IMR-90 (cell line): ENCODE results near the gene PSPH. TPM values are rescaled to one million over a fixed set of nuclear protein-coding genes. Genes with fewer than 3 reads are reported as not detected.

Experiments used
- ATAC-seq: fragments of 200-7000 bp; cut with Tn5 transposase; 2 replicates; pipeline ENCODE4 v1.9.1; 2020; ENCODE audit warnings: low read depth, mild to moderate bottlenecking, moderate library complexity
- BruUV-seq: library from RNA; stranded (reverse); fragments of 400-500 nt; replicated peaks from 2 replicates; lab custom pipeline; 2021; lab: Mats Ljungman, UMichigan
- CTCF ChIA-PET: fragments of 300-600 bp; formaldehyde crosslinking; extraction: SDS; loops from one replicate; lab custom pipeline; 2021; ENCODE audit warnings: antibody characterized with exemption; lab: Yijun Ruan, JAX
- POLR2A ChIA-PET: fragments of 300-600 bp; sonication (Branson Sonifier 250); formaldehyde crosslinking; loops from one replicate; lab custom pipeline; 2022; ENCODE audit warnings: antibody characterized with exemption; ENCODE audit not compliant: unreplicated experiment; lab: Charles Lee
- DNase-seq: peaks from one replicate; pipeline ENCODE4 v3.0.0; 2013
- H2AFZ ChIP-seq: replicated peaks from 2 replicates; pipeline ENCODE3; 2013; ENCODE audit warnings: low read length, mild to moderate bottlenecking; ENCODE audit not compliant: poor library complexity
- H2AK5ac ChIP-seq: 2 replicates; pipeline ENCODE4 v1.6.1; 2013; ENCODE audit warnings: low read depth, low read length, inconsistent platforms
- H2AK9ac ChIP-seq: replicated peaks from 2 replicates; pipeline ENCODE3; 2013; ENCODE audit warnings: mild to moderate bottlenecking, low read depth, low read length, moderate library complexity; ENCODE audit not compliant: poor library complexity
- H2BK120ac ChIP-seq: 2 replicates; pipeline ENCODE4 v1.6.1; 2013; ENCODE audit warnings: low read depth, low read length, inconsistent platforms
- H2BK15ac ChIP-seq: 3 replicates; pipeline ENCODE4 v1.6.1; 2013; ENCODE audit warnings: low read depth, low read length, inconsistent platforms
- H2BK20ac ChIP-seq: 2 replicates; pipeline ENCODE4 v1.6.1; 2013; ENCODE audit warnings: low read depth, mild to moderate bottlenecking, inconsistent platforms, low read length, moderate library complexity
- H2BK5ac ChIP-seq: 2 replicates; pipeline ENCODE4 v1.6.1; 2013; ENCODE audit warnings: mild to moderate bottlenecking, low read depth, low read length, inconsistent platforms; ENCODE audit not compliant: poor library complexity, severe bottlenecking
- H3K14ac ChIP-seq: replicated peaks from 2 replicates; pipeline ENCODE4 v1.6.1; 2013; ENCODE audit warnings: low read depth, low read length, inconsistent platforms
- H3K18ac ChIP-seq: 2 replicates; pipeline ENCODE4 v1.6.1; 2013; ENCODE audit warnings: low read depth, low read length, control low read depth
- H3K23ac ChIP-seq: 2 replicates; pipeline ENCODE4 v1.6.1; 2013; ENCODE audit warnings: low read depth, low read length, inconsistent platforms
- H3K27ac ChIP-seq: 2 replicates; pipeline ENCODE4 v1.5.1; 2013; ENCODE audit warnings: mild to moderate bottlenecking, control low read depth, low read length; ENCODE audit not compliant: insufficient read depth
- H3K27me3 ChIP-seq: 2 replicates; pipeline ENCODE4 v1.6.1; 2013; ENCODE audit warnings: low read length; ENCODE audit not compliant: control insufficient read depth, insufficient read depth
- H3K36me3 ChIP-seq: 2 replicates; pipeline ENCODE4 v1.6.1; 2013; ENCODE audit warnings: low read length, mixed read lengths; ENCODE audit not compliant: control insufficient read depth, insufficient read depth
- H3K4ac ChIP-seq: 2 replicates; pipeline ENCODE4 v1.6.1; 2013; ENCODE audit warnings: low read depth, low read length, inconsistent platforms
- H3K4me1 ChIP-seq: 2 replicates; pipeline ENCODE4 v1.6.1; 2013; ENCODE audit warnings: low read length, mixed read lengths; ENCODE audit not compliant: control insufficient read depth, insufficient read depth
- H3K4me2 ChIP-seq: 2 replicates; pipeline ENCODE4 v1.6.1; 2013; ENCODE audit warnings: low read depth, mild to moderate bottlenecking, control low read depth, low read length, moderate library complexity
- H3K4me3 ChIP-seq: 2 replicates; pipeline ENCODE4 v1.5.1; 2013; ENCODE audit warnings: low read depth, mild to moderate bottlenecking, control low read depth, low read length, moderate library complexity; ENCODE audit not compliant: insufficient read depth
- H3K56ac ChIP-seq: 2 replicates; pipeline ENCODE4 v1.6.1; 2013; ENCODE audit warnings: low read length, inconsistent platforms; ENCODE audit not compliant: insufficient read depth; ENCODE audit errors: extremely low read depth
- H3K79me1 ChIP-seq, 2 experiments: 2 replicates each; pipeline ENCODE4 v1.6.1; 2013; ENCODE audit warnings: low read length in 2 of 2, inconsistent platforms in 1 of 2, low read depth in 1 of 2
- H3K9ac ChIP-seq: 2 replicates; pipeline ENCODE4 v1.6.1; 2013; ENCODE audit warnings: low read depth, low read length, control low read depth
- H3K9me1 ChIP-seq: 2 replicates; pipeline ENCODE4 v1.6.1; 2013; ENCODE audit warnings: low read length, inconsistent platforms; ENCODE audit not compliant: insufficient read depth
- H3K9me3 ChIP-seq: 2 replicates; pipeline ENCODE4 v1.6.1; 2013; ENCODE audit warnings: low read length; ENCODE audit not compliant: control insufficient read depth, insufficient read depth
- H4K20me1 ChIP-seq: 2 replicates; pipeline ENCODE4 v1.6.1; 2013; ENCODE audit warnings: low read length, inconsistent platforms; ENCODE audit not compliant: insufficient read depth
- H4K5ac ChIP-seq: 2 replicates; pipeline ENCODE4 v1.6.1; 2013; ENCODE audit warnings: mild to moderate bottlenecking, low read depth, low read length, control low read depth
- H4K8ac ChIP-seq, 2 experiments: 2 replicates each; pipeline ENCODE4 v1.6.1; 2013; ENCODE audit warnings: low read depth in 2 of 2, low read length in 2 of 2, control low read depth in 1 of 2, inconsistent platforms in 1 of 2
- H4K91ac ChIP-seq: 2 replicates; pipeline ENCODE4 v1.6.1; 2013; ENCODE audit warnings: low read depth, low read length, inconsistent platforms; ENCODE audit not compliant: insufficient read depth
- BHLHE40 ChIP-seq: fragments of 150-350 bp; IDR thresholded peaks from 2 replicates; pipeline ENCODE4 v1.6.1; 2016; ENCODE audit warnings: mild to moderate bottlenecking, low read depth, low read length
- FOS ChIP-seq: fragments of 150-350 bp; IDR thresholded peaks from 2 replicates; pipeline ENCODE4 v1.6.1; 2016; ENCODE audit warnings: low read depth, low read length
- MAFK ChIP-seq: IDR thresholded peaks from 2 replicates; pipeline ENCODE4 v1.6.1; 2012; ENCODE audit warnings: low read depth, low read length, improper control_type of control experiment
- NFE2L2 ChIP-seq: fragments of 150-350 bp; IDR thresholded peaks from 2 replicates; pipeline ENCODE4 v1.6.1; 2016; ENCODE audit warnings: low read depth, mild to moderate bottlenecking, low read length
- USF2 ChIP-seq: fragments of 150-350 bp; IDR thresholded peaks from 2 replicates; pipeline ENCODE4 v1.6.1; 2017; ENCODE audit warnings: mild to moderate bottlenecking, antibody characterized with exemption, low read length, low read depth
- WGBS, 2 experiments: methylation state at CpG; one replicate each; pipeline versions ENCODE4 v1.1.5 to v1.1.7; 2013; ENCODE audit warnings: missing lambda C conversion rate in 2 of 2; ENCODE audit not compliant: insufficient read length in 1 of 2; ENCODE audit errors: extremely low coverage in 2 of 2; 5-methylcytosine and 5-hydroxymethylcytosine counted together
- dilution Hi-C: fragments of 300-500 bp; cut with HindIII; formaldehyde crosslinking; loops from one replicate; pipeline ENCODE4 v1.14.3; 2018; ENCODE audit warnings: low sequenced_read_pairs; ENCODE audit not compliant: unreplicated experiment
- in situ Hi-C: fragments of 300-500 bp; cut with MboI; formaldehyde crosslinking; loops from 3 replicates; pipeline ENCODE4 v1.14.3; 2019; ENCODE audit warnings: low sequenced_read_pairs, inconsistent platforms, mixed read lengths
- intact Hi-C: fragments of 100-400 bp; cut with micrococcal nuclease; formaldehyde crosslinking; loops from 2 replicates; pipeline ENCODE4 v1.10.0; 2022
- polyA plus RNA-seq, 3 experiments: library from polyadenylated mRNA; depleted of rRNA; stranded (reverse); fragments of >200 nt; gene quantifications; 2 replicates each; pipeline ENCODE4 v1.2.3, GENCODE V29; 2012; ENCODE audit warnings: low replicate concordance in 1 of 3
- total RNA-seq: library from RNA; depleted of rRNA; stranded (reverse); fragments of >200 nt; gene quantifications from 2 replicates; pipeline ENCODE4 v1.2.3, GENCODE V29; 2012

PSPH gene
- total and polyA plus RNA-seq, 2 of the 4 experiments (the other 2 are of a cell fraction), result 31.8 to 48.4 TPM

GRCh38 chr7:56028942-56029630 is 22.2 kb downstream of the PSPH start:
- POLR2A ChIA-PET, result no interaction called here
- H4K91ac ChIP-seq, result no peak overlapping the region; the same call in 1 of the 2 replicates
- peaks cover 7% of the 10 kb centered on the region; the same call in 1 of the 2 replicates for H4K20me1 ChIP-seq
- H3K36me3 ChIP-seq, result peaks cover 7% of the 10 kb centered on the region
- intact Hi-C loops, result loop anchor here (2.0 to 5.0 kb wide), 2 partner anchors 22 to 33 kb away; partner anchors contain the start of gene SUMF2
- dilution Hi-C loops, result no loop called here
- 0 out of 2 replicates have a peak overlapping the region, but pooled peaks have one; percentile 90 for H2AK5ac ChIP-seq
- no peaks in the 10 kb centered on the region for H3K9me3 ChIP-seq
- no peak overlapping the region for H3K9ac ChIP-seq
- WGBS, 2 experiments, result no CpG with 5 or more reads among the region's 9 CpGs
- H3K27me3 ChIP-seq, result no peaks in the 10 kb centered on the region
- H4K8ac ChIP-seq, result peak overlapping the region in 1 of 2 experiments; percentile 73; a peak in 2 of 4 replicates
- CTCF ChIA-PET, result no interaction called here
- peaks cover 8% of the 10 kb centered on the region for H3K4me1 ChIP-seq
- no peak overlapping the region for H3K14ac ChIP-seq
- H2AFZ ChIP-seq, result peak overlapping the region; percentile 73
- H3K4me3 ChIP-seq, result no peak overlapping the region
- peak overlapping the region; percentile 44; the same call in 1 of the 2 replicates for H3K4me2 ChIP-seq
- TF ChIP-seq BHLHE40 (no peak), NFE2L2 (no peak), FOS (peak; percentile 43; the same call in 1 of the 2 replicates), USF2 (no peak), MAFK (peak; percentile 51; the same call in 1 of the 2 replicates)
- peak overlapping the region; percentile 43; the same call in 1 of the 2 replicates for H2BK120ac ChIP-seq
- H2BK15ac ChIP-seq, result no peak overlapping the region
- no TSS peak for BruUV-seq
- H3K56ac ChIP-seq, result peak overlapping the region; percentile 17; the same call in 1 of the 2 replicates
- peak; percentile 73 for ATAC-seq
- H3K27ac ChIP-seq, result peak overlapping the region; percentile 69
- H3K79me1 ChIP-seq, result peaks cover 19 to 62% of the 10 kb centered on the region in 2 experiments
- H3K23ac ChIP-seq, result no peak overlapping the region
- H2BK5ac ChIP-seq, result peak overlapping the region; percentile 72
- DNase-seq, result peak; percentile 93
- H2AK9ac ChIP-seq, result peak overlapping the region; percentile 51
- in situ Hi-C loops, result no loop called here
- H4K5ac ChIP-seq, result no peak overlapping the region; the same call in 1 of the 2 replicates
- peak overlapping the region; percentile 50; the same call in 1 of the 2 replicates for H3K4ac ChIP-seq
- peaks cover 14% of the 10 kb centered on the region; the same call in 1 of the 2 replicates for H3K9me1 ChIP-seq
- H2BK20ac ChIP-seq, result no peak overlapping the region
- H3K18ac ChIP-seq, result peak overlapping the region; percentile 24; the same call in 1 of the 2 replicates
